Panc1 (cell line): ENCODE data around the gene DHX34. TPM values are rescaled to one million over a fixed set of nuclear protein-coding genes. Genes with fewer than 3 reads are reported as not detected.

Experiments used
- ATAC-seq: fragments of 200-7000 bp; cut with Tn5 transposase; 2 replicates; pipeline ENCODE4 v1.9.1; 2020; ENCODE audit warnings: mild to moderate bottlenecking, moderate library complexity
- BruUV-seq: library from RNA; stranded (reverse); fragments of 400-500 nt; replicated peaks from 2 replicates; lab custom pipeline; 2021; lab: Mats Ljungman, UMichigan
- CTCF ChIA-PET: fragments of 300-600 bp; sonication (Branson Sonifier 250); formaldehyde crosslinking; loops from one replicate; lab custom pipeline; 2022; ENCODE audit warnings: antibody characterized with exemption; lab: Charles Lee
- POLR2A ChIA-PET: fragments of 300-600 bp; sonication (Branson Sonifier 250); formaldehyde crosslinking; loops from one replicate; lab custom pipeline; 2022; ENCODE audit warnings: antibody characterized with exemption; lab: Charles Lee
- DNase-seq: peaks from one replicate; pipeline ENCODE4 v3.0.0-alpha.2; 2010; ENCODE audit warnings: low read depth, low spot score
- H3K27ac ChIP-seq: 2 replicates; pipeline ENCODE4 v1.5.1; 2011; ENCODE audit warnings: mild to moderate bottlenecking, low read length, inconsistent platforms
- H3K27me3 ChIP-seq: fragments of 200-500 bp; sonication (Bioruptor generic); 2 replicates; pipeline ENCODE4 v1.6.0; 2014; ENCODE audit warnings: low read length, inconsistent platforms; ENCODE audit not compliant: control insufficient read depth, insufficient read depth
- H3K36me3 ChIP-seq: fragments of 200-500 bp; sonication (Bioruptor generic); 2 replicates; pipeline ENCODE4 v1.5.1; 2014; ENCODE audit warnings: inconsistent platforms, mild to moderate bottlenecking, low read length, moderate library complexity; ENCODE audit not compliant: control insufficient read depth, insufficient read depth
- H3K4me1 ChIP-seq: 2 replicates; pipeline ENCODE4 v1.5.1; 2011; ENCODE audit warnings: inconsistent platforms, mild to moderate bottlenecking, low read length, moderate library complexity; ENCODE audit not compliant: control insufficient read depth, insufficient read depth
- H3K4me3 ChIP-seq, 2 experiments: 2 replicates each; pipeline ENCODE4 v1.5.1; 2011 to 2012; ENCODE audit warnings: low read depth in 2 of 2, low read length in 2 of 2, mild to moderate bottlenecking in 2 of 2, inconsistent platforms in 1 of 2, moderate library complexity in 1 of 2
- H3K9me3 ChIP-seq: fragments of 200-500 bp; sonication (Bioruptor generic); 2 replicates; pipeline ENCODE4 v1.5.1; 2014; ENCODE audit warnings: low read depth, mild to moderate bottlenecking, inconsistent platforms, low read length, moderate library complexity; ENCODE audit not compliant: control insufficient read depth, insufficient read depth
- POLR2AphosphoS5 ChIP-seq: IDR thresholded peaks from 2 replicates; pipeline ENCODE4 v1.6.1; 2012; ENCODE audit warnings: mild to moderate bottlenecking, low read depth, low read length, moderate library complexity
- SIN3A ChIP-seq: IDR thresholded peaks from 2 replicates; pipeline ENCODE4 v1.6.1; 2012; ENCODE audit warnings: low read depth, mild to moderate bottlenecking, low read length, moderate library complexity, borderline replicate concordance; ENCODE audit not compliant: insufficient read depth
- TCF7L2 ChIP-seq: IDR thresholded peaks from 2 replicates; pipeline ENCODE4 v1.6.1; 2011; ENCODE audit warnings: mild to moderate bottlenecking, low read depth, low read length, inconsistent platforms
- in situ Hi-C: cut with HindIII; loops from 2 replicates; pipeline ENCODE4 v1.10.0; 2016; ENCODE audit warnings: low sequenced_read_pairs, low pct_unique_long_range_greater_than_20kb
- intact Hi-C: fragments of 100-400 bp; cut with micrococcal nuclease; formaldehyde crosslinking; loops from one replicate; pipeline ENCODE4 v1.10.0; 2022; ENCODE audit not compliant: unreplicated experiment
- total RNA-seq: library from RNA; stranded (reverse); gene quantifications from one replicate; pipeline ENCODE4 v1.2.1, GENCODE V29; 2021; ENCODE audit not compliant: unreplicated experiment
- TF ChIP-seq, protein P1 (sequence below): fragments of 450-650 bp; IDR thresholded peaks from 2 replicates; pipeline ENCODE4 v1.5.1; 2017; ENCODE audit warnings: mild to moderate bottlenecking
- TF ChIP-seq, protein P2 (sequence below), 2 experiments: IDR thresholded peaks; 2 replicates each; pipeline ENCODE4 v1.6.1; 2011 to 2012; ENCODE audit warnings: low read depth in 2 of 2, control low read depth in 1 of 2, low read length in 1 of 2, mild to moderate bottlenecking in 1 of 2, moderate library complexity in 1 of 2; ENCODE audit not compliant: insufficient read depth in 1 of 2

Gene DHX34
- total RNA-seq, 1 experiment from 2014 or later = 29.2 TPM

DNA sequence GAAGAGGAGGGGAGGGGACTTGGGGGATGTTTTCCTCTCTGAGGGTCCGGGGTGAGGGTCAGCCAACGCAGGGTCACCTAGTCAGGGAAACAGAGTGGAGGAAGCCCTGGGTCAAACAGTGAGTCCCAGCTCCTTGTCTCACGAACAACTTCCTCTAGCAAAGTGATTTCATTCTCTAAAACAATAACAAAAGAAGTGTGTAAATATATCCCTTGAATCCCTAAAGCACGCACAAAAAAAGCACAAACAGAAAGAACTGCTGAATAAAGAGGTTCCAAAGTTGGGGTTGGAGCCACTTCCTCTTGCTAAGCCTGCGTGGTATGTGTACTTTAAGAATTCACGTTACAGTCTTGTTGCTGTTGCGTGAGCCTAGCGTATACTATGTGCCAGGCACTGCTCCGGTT, 18.6 kb upstream of the DHX34 start:
- no TSS peak for BruUV-seq
- DNase-seq = no peak
- in situ Hi-C loops (no loop called here), intact Hi-C loops (no loop called here)
- Histone ChIP-seq H3K4me1 (no peaks in the 10 kb centered on the region), H3K27ac (no peak overlapping the region), H3K27me3 (no peaks in the 10 kb centered on the region), H3K9me3 (no peaks in the 10 kb centered on the region), H3K36me3 (no peaks in the 10 kb centered on the region), H3K4me3 (no peak overlapping the region)
- TF ChIP-seq TCF7L2 (no peak), SIN3A (no peak), POLR2AphosphoS5 (no peak)
- TF ChIP-seq, protein P1, sequence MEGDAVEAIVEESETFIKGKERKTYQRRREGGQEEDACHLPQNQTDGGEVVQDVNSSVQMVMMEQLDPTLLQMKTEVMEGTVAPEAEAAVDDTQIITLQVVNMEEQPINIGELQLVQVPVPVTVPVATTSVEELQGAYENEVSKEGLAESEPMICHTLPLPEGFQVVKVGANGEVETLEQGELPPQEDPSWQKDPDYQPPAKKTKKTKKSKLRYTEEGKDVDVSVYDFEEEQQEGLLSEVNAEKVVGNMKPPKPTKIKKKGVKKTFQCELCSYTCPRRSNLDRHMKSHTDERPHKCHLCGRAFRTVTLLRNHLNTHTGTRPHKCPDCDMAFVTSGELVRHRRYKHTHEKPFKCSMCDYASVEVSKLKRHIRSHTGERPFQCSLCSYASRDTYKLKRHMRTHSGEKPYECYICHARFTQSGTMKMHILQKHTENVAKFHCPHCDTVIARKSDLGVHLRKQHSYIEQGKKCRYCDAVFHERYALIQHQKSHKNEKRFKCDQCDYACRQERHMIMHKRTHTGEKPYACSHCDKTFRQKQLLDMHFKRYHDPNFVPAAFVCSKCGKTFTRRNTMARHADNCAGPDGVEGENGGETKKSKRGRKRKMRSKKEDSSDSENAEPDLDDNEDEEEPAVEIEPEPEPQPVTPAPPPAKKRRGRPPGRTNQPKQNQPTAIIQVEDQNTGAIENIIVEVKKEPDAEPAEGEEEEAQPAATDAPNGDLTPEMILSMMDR = no peak
- TF ChIP-seq, protein P2, sequence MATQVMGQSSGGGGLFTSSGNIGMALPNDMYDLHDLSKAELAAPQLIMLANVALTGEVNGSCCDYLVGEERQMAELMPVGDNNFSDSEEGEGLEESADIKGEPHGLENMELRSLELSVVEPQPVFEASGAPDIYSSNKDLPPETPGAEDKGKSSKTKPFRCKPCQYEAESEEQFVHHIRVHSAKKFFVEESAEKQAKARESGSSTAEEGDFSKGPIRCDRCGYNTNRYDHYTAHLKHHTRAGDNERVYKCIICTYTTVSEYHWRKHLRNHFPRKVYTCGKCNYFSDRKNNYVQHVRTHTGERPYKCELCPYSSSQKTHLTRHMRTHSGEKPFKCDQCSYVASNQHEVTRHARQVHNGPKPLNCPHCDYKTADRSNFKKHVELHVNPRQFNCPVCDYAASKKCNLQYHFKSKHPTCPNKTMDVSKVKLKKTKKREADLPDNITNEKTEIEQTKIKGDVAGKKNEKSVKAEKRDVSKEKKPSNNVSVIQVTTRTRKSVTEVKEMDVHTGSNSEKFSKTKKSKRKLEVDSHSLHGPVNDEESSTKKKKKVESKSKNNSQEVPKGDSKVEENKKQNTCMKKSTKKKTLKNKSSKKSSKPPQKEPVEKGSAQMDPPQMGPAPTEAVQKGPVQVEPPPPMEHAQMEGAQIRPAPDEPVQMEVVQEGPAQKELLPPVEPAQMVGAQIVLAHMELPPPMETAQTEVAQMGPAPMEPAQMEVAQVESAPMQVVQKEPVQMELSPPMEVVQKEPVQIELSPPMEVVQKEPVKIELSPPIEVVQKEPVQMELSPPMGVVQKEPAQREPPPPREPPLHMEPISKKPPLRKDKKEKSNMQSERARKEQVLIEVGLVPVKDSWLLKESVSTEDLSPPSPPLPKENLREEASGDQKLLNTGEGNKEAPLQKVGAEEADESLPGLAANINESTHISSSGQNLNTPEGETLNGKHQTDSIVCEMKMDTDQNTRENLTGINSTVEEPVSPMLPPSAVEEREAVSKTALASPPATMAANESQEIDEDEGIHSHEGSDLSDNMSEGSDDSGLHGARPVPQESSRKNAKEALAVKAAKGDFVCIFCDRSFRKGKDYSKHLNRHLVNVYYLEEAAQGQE (IDR thresholded peaks at IDR 0.05; ENCODE audit: insufficient read depth in 1 of 2, low read depth in 2 of 2, low read length in 1 of 2) = no peak
- CTCF ChIA-PET = interaction anchor here (0.6 kb wide), 1 partner anchor 572 kb away, joined by 3 read pairs; no protein-coding TSS in a partner anchor
- no peak for ATAC-seq
- POLR2A ChIA-PET = no interaction called here

DNA sequence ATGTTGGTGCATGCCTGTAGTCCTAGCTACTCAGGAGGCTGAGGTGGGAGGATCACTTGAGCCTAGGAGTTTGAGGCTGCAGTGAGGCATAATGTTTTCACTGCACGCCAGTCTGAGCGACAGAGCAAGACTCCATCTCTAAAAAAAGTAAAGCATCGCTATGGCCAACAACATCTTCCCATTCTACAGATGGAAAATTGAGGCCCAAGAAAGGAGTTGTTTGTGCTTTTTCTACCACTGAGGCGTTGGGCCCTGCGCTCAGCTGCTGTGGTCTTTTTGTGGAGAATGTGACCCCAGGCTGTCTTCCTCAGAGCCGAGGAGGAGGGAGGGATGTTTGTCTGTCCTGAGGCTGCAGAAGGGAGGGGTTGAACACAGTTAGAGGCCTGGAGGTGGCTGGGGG, 17.6 kb upstream of the DHX34 start:
- CTCF ChIA-PET = no interaction called here
- Histone ChIP-seq H3K36me3 (no peaks in the 10 kb centered on the region), H3K27me3 (no peaks in the 10 kb centered on the region), H3K9me3 (no peaks in the 10 kb centered on the region), H3K4me3 (no peak overlapping the region), H3K27ac (no peak overlapping the region), H3K4me1 (no peaks in the 10 kb centered on the region)
- no peak for ATAC-seq
- TF ChIP-seq SIN3A = no peak
- no peak for TF ChIP-seq TCF7L2
- intact Hi-C loops = no loop called here
- no peak for DNase-seq
- no TSS peak for BruUV-seq
- POLR2A ChIA-PET = interaction anchor here (0.6 kb wide), 1 partner anchor 10 kb away, joined by 4 read pairs; no protein-coding TSS in a partner anchor
- in situ Hi-C loops = no loop called here

DNA sequence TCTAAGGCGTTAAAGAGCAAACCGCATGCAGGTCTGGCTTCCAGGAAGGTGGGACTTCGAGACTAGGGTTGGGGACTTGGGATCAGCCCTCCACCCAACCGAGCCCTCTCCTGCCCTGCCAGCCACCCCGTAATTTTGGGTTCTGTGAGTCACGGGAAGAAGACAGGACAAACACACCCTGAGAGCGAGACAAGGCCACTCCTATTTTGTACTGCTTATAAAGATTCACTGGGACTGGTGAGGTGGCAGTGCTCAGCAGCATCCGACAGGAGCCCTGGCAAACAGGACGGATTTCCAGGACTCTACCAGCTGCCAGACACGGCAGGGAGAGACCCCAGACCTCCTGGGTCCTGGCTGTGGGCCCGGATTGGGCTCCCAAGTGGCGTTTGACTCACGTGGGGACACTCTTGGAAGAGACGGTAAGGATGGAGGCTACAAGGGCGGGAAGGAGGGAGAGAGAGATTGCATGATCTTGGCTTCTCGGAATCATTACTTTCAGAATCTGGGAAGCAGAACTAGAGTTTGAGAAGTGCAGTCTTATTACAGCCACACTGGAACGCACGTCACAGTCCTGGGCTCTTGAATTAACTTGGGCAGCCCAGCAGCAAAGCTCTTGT, 17.1 kb upstream of the DHX34 start, which contains the start of gene C5AR2:
C5AR2 (plus strand) TSS at position 245 of the 617 bp plus-strand sequence. CDS start 8,625 bp downstream, outside the sequence.
- H3K4me3 ChIP-seq = no peak within 1 kb of the TSS
- no peaks in the 10 kb centered on the region for H3K36me3 ChIP-seq
- intact Hi-C loops = no loop called here
- POLR2A ChIA-PET = interaction anchor here (0.6 kb wide), 1 partner anchor 10 kb away, joined by 4 read pairs; no protein-coding TSS in a partner anchor
- H3K4me1 ChIP-seq = no peaks in the 10 kb centered on the region
- in situ Hi-C loops = no loop called here
- H3K27me3 ChIP-seq = no peaks in the 10 kb centered on the region
- DNase-seq = no peak
- ATAC-seq = peak; percentile 17; the same call in 1 of the 2 replicates
- no peak for TF ChIP-seq SIN3A
- TF ChIP-seq, protein P2 (IDR thresholded peaks at IDR 0.05; ENCODE audit: insufficient read depth in 1 of 2, low read depth in 2 of 2, low read length in 1 of 2) = no peak
- no peak for TF ChIP-seq TCF7L2
- TF ChIP-seq, protein P1 = no peak
- no peak for TF ChIP-seq POLR2AphosphoS5
- no peak within 1 kb of the TSS for H3K27ac ChIP-seq
- no TSS peak for BruUV-seq
- H3K9me3 ChIP-seq = no peaks in the 10 kb centered on the region
- CTCF ChIA-PET = no interaction called here
